8988T (cell line): ENCODE measurements around the gene FCER1A.
"Not testable (repeated sequence)": the region's sequence is repeated elsewhere in the genome, so short reads cannot be mapped to it uniquely, and the experiment has no call there.

Experiments
- DNase-seq: peaks from one replicate; pipeline ENCODE4 v3.0.0; 2011

FCER1A gene

DNA sequence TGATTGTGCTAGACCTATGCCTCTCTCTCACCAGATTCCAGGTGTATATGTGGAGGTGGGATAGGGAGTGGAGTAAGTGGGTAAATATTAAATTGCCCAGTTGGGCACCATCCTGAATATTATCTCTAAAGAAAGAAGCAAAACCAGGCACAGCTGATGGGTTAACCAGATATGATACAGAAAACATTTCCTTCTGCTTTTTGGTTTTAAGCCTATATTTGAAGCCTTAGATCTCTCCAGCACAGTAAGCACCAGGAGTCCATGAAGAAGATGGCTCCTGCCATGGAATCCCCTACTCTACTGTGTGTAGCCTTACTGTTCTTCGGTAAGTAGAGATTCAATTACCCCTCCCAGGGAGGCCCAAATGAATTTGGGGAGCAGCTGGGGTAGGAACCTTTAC is at the start of gene FCER1A:
FCER1A (plus strand) TSS at position 242 of the 400 bp plus-strand sequence; CDS start at position 271, 29 bp downstream.
- DNase-seq: no peak

DNA sequence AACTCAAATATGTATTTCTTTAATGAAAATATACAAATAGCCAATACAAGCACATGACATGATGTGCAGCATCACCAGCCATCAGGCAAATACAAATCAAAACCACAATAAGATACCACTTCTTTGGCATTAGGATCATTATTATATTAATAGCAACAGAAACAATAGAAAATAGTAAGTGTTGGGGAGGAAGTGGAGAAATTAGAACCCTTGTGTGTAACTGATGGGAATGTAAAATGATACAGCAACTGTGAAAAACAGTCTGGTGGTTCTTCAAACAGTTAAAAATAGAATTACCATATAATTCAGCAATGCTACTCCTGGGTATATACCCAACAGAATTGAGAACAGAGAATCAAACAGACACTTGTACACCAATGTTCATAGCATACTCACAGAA is 40.8 kb upstream of the FCER1A start:
- DNase-seq: no peak

DNA sequence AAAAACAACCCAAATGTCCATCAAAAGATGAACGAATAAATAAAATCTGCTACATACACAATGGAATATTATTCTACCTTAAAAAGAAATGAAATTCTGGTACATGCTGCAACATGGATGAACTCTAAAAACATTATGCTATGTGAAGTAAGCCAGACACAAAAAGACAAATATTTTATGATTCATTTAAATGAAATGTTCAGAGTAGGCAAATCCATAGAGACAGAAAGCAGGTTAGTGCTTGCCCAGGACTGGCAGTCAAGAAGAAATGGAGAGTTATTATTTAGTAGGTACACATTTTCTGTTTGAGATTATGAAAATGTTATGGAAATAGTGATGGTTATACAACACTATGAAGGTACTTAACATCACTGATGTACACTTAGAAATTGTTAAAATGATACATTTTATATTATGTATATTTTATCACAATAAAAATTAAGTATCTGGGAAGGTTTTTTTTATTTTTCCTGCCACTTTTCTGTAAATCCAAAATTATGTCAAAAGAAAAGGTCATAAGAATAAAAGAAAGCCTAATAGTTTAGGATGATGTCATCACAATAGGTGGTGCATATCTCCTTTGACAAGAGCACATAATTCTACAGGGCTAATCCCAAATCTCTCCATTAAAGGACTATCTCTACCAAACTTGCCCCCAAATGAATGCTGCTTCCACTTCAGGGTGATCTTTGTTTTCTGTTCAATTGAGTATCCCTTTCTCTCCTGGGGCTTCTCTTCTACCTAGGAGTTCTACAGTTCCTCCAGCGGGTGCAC is 40.2 kb upstream of the FCER1A start:
- no peak for DNase-seq

DNA sequence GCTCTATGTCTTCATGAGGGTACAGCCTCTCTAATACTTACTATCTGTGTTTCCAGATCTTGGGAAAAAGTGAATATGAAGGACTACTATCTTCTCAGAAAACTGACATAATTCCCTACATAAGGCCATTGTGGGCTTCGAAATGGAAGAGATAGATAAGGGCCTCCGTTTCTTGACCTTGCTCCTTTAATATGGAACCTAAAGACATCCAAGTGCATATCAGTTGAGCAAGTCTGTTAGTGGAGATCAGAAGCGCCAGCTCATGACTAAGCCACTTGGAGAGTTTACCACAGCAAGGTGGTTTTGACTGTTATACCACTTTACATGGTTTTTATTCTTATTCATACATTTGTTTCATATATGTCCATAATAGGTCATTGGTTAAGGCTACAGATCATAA is 35.3 kb upstream of the FCER1A start:
- no peak for DNase-seq

GRCh38 chr1:159274631-159275030 is 27.5 kb upstream of the FCER1A start:
- no peak for DNase-seq

- no peak for DNase-seq
These were observed 26.2 kb upstream of the FCER1A start for GRCh38 chr1:159275891-159276290.

DNA sequence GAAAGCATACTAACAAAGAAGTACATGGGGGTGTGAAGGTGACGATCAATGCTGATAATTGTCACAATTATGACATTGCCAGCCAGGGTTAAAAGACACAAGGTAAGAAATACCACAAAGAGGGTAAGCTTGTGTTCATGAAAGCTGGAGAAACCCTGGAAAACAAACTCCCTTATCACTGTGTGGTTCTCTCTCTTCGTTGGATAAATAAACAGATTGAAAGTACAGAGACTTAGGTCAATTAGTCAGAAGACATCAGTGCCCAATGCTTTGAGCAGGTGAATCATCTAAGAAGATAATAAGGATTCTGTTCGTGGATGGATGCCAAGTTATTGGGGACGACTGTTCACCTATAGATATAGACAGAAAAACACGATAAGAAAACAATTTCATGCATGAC is 22.4 kb upstream of the FCER1A start:
- DNase-seq: no peak

GRCh38 chr1:159282118-159282517 is 20.0 kb upstream of the FCER1A start:
- DNase-seq: no peak

GRCh38 chr1:159289060-159289459 is 13.1 kb upstream of the FCER1A start:
- DNase-seq: no peak

DNA sequence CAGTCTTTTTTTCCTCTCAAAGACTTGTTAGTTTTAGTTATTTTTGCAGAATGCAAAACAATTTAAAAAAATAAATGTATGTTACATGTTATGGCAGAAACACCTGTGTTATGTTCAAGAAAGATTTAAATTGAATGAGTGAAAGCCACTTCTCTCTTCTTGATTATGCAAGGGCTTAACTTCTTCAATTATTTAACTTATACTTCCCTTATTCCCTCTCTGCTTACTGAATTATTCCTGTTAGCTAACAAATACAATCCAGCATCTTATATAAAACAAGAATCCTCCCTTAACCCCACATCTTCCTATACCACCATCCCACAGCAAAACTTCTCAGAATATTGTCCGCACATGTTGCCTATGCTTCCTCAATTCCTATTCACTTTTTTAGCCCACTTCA is 10.7 kb upstream of the FCER1A start:
- DNase-seq: no peak

DNA sequence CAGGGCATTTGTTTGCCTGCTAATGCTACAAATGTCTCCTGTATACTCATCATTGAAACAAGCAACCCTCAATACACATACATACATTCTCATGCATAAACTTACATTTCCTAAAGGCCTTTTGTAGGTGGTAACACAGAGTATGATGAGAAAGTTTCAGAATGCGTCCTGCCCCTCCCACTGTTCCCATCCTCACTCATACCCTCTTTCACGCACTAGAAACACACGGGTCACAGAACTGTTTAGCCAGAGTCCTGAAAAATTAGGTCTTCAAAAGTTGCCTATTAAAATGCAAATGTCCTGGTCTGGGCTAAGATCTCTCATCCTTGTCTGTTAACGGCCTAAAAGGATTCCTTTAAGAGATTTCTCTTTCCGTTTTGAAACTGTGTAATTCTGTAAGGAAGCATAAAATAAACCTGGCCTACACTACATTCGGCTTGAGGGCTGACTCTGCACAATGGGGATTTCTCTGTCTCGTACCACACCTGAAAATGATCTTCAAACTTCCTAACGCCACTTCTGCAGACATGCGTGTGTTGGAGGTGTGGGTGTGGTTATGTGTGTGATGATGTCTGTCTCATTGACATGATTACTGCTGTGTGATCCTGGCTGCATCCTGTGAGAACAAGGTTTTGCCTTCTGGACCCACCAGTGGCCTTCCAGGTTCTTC is 5.3 kb upstream of the FCER1A start:
- DNase-seq: no peak

DNA sequence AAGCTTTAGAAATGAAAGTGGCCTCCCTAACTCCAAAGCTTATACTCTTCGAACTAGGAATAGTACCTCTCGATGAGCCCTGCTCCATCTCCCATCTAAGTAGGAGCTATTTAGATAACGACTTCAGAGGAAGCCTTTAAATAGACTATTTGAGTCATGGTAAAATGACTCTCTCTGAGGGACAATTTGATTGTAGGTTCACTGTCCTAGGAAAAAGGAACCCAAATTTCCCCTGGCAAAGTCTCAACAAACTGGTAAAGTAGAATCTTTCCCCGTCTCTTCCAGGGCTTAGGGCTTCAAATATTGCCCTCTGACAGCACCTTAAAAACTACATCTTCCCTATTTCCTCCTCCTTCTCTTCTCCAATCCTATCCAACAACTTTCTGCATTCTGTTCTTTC is 2.0 kb upstream of the FCER1A start:
- no peak for DNase-seq

DNA sequence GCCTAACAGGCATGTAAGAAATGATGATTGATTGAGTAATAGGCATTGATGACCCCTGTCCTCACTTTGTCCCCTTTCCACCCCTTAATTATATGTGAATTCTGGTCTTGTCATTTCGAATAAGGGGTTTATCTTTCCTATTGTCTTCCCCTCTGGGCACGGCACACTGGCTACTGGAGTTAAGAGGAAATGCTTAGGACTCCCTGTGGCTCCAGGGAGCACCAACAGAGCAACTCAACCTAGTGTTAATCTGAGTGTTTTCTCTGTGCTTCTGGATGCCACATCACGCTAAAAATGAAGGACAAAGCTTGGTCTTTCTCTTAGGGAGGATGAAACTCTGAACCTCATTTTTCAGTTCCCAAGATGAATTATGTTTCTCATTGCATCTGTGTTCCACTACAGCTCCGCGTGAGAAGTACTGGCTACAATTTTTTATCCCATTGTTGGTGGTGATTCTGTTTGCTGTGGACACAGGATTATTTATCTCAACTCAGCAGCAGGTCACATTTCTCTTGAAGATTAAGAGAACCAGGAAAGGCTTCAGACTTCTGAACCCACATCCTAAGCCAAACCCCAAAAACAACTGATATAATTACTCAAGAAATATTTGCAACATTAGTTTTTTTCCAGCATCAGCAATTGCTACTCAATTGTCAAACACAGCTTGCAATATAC is 5.3 kb downstream of the FCER1A start:
- DNase-seq: no peak

- DNase-seq: no peak
These were observed 9.5 kb downstream of the FCER1A start for GRCh38 chr1:159311679-159312078.

- no peak for DNase-seq
These were observed 13.2 kb downstream of the FCER1A start for GRCh38 chr1:159315381-159315780.

DNA sequence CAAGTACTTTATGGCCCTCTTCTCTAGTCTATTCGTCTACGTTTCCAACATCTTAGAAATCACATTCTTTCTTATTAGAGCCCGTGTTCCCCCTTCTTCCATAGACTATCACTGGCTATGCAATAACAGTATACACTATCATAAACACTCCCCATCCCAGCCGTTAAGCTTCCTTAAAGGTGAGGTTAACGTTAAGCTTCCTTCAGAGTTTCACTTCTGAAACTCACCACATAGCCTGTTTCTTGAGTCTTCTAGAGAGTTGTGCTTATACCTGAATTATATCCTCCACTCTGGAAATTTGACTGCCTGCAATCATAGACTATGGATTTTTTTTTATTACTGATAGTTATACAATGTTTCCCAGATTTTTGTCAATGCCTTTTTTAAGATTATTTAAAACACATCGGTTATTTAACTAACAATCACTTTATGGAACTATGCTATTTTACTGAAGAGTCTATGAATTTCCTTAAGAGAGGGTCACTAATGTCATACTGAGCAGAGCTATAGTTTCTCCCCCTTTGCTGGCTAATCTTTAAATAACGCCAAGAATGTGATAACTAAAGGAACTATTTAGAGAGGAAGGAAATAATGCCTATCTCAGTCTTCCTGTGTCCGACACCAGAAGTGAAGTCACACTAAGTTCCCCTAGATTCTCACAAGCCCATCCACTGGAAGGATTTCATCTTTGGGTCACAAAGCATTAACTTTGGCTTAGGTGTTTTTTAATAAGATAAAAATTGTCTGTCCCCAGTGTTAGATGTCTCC is 16.8 kb downstream of the FCER1A start:
- DNase-seq: no peak

- no peak for DNase-seq
These were observed 32.7 kb downstream of the FCER1A start for GRCh38 chr1:159334797-159335196.

DNA sequence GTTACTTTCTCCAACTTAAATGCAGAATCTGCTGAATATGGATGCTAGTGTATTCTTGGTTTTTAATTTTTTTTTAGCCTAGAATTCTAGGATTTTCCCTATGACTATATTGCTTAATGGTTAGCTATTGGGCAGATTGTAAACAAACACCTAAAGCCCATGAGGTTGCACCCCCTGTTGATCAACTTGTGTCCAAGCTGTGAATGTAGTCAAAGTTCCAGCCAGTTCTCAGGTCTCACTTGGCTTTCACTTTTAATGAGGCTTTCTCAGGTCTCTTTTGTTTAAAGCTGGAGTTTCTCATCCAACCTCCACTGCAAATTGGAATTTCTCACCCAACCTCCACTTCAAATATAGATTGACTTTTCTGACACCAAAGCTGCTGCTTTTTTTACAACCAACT is 35.9 kb downstream of the FCER1A start:
- DNase-seq: no peak

- no peak for DNase-seq
These were observed 37.4 kb downstream of the FCER1A start for GRCh38 chr1:159339536-159339935.

- no peak for DNase-seq
These were observed 39.6 kb downstream of the FCER1A start for GRCh38 chr1:159341736-159342135.

DNA sequence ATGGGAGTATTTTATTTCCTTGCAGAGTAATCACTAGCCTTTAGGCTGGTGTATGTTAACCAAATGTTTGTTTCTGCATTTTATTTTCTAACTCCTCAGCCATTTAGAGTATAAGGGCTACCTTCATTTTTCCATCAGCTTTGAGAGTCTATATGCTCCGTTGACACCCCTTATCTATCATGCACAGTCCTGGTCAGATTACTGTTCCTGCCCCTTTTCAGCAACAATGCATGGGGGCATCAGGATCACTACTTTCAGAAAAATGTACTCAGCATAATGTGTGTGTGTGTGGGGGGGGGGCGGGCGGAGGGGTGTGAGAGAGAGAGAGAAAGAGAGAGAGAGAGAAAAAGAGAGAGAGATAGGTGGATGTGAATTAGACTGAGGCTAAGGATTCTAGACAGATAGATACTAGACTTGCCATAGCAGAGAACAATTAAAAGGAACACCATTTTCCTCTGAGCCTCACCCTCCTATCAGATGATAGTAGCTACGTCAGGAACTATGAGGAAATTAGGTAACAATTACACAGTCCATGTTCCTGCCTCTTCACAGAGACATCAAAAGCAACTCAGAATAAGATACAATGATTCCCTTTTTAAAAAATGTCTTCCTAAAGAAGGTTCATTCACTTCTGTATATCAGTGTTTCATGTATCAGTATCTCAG is 40.8 kb downstream of the FCER1A start:
- no peak for DNase-seq

DNA sequence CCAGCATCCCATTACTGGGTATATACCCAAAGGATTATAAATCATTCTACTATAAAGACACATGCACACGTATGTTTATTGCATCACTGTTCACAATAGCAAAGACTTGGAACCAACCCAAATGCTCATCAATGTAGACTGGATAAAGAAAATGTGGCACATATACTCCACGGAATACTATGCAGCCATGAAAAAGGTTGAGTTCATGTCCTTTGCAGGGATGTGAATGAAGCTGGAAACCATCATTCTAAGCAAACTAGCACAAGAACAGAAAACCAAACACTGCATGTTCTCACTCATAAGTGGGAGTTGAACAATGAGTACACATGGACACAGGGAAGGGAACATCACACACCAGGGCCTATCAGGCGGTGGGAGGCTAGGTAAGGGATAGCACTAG is 47.2 kb downstream of the FCER1A start:
- not testable (repeated sequence) for DNase-seq

GRCh38 chr1:159352436-159352835 is 50.3 kb downstream of the FCER1A start:
- no peak for DNase-seq
